Measurements from ENCODE around the gene C1orf115.
"Not testable (repeated sequence)": the region's sequence is repeated elsewhere in the genome, so short reads cannot be mapped to it uniquely, and the experiment has no call there.

C1orf115 gene

DNA sequence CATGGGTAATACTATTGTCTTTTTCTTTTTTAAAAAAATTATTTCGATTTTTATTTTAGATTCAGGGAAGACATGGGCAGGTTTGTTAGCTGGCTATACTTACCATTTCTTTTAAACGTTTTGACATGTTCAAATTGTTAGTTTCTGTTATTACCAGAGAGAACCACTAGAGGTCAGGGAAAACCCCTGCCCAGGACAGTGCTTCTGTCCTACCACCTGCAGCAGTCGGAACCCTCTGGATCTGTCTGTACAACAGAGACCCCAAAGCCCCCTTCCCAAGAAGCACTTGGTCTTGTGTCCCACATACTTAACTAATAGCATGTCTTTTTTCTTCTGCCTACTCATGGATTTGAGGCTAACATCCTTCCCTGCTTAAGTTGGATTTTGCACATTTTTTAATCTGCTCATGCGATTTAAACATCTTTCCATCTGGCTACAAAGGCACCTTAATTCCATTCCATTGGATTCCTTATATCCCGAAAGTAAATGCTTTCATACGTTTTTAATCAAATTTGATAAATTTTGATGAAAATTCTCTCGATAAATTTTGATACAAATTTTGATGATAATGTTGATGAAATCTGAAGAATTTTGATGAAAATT, 10.0 kb upstream of the C1orf115 start:
- 50% methylated on average over 6 of the region's 7 CpGs for WGBS
- no peak overlapping the region for H3K27ac ChIP-seq (ENCODE audit: low read depth, low read length)

DNA sequence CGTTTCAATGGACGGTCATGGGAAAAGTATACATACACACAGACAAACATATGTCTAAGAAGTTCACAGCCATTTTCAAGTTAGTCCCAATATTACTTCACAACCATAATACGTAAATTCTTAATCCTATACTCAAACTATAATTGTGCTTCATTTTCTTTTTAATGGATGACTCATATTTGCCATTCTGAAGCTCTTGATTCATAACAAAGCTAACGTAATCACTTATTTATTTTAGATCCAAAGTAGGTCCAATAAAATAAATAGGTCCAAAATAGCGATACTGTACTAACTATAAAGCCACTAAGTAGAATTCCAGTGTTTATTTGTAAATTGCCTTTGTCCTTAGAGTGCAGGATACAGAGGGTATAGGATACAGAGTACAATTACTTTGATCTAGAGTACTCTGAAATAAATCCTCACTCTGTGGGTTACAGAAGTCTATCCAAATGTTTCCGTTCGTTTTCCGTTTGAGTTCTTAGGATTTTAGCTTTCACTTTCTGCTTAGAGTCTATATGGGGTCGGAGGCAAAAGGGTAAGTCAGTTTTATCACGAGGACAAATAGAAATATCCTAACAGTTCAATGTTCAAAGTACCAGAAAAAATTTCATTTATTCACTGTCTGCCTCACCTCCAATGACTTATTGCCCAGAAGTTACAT, 8.8 kb upstream of the C1orf115 start:
- Histone ChIP-seq H3K4me1 (ENCODE audit: insufficient read depth, low read length) (no peaks in the 10 kb centered on the region), H3K36me3 (ENCODE audit: insufficient read depth, low read length) (no peaks in the 10 kb centered on the region), H3K9ac (ENCODE audit: low read depth, low read length) (no peak overlapping the region), H3K9me3 (ENCODE audit: insufficient read depth, low read depth, low read length) (no peaks in the 10 kb centered on the region), H3K27me3 (ENCODE audit: insufficient read depth, low read length) (no peaks in the 10 kb centered on the region), H3K27ac (ENCODE audit: low read depth, low read length) (no peak overlapping the region), H3K4me3 (ENCODE audit: low read length) (no peak overlapping the region)
- 96% methylated on average over 10 of the region's 10 CpGs for WGBS

More for the DNA sequence above, 10.0 kb upstream of the C1orf115 start:
- no peaks in the 10 kb centered on the region for H3K36me3 ChIP-seq (ENCODE audit: insufficient read depth, low read length)
- H3K4me3 ChIP-seq (ENCODE audit: low read length) = no peak overlapping the region
- no peak overlapping the region for H3K9ac ChIP-seq (ENCODE audit: low read depth, low read length)
- no peaks in the 10 kb centered on the region for H3K27me3 ChIP-seq (ENCODE audit: insufficient read depth, low read length)
- H3K4me1 ChIP-seq (ENCODE audit: insufficient read depth, low read length) = no peaks in the 10 kb centered on the region
- H3K9me3 ChIP-seq (ENCODE audit: insufficient read depth, low read depth, low read length) = no peaks in the 10 kb centered on the region

DNA sequence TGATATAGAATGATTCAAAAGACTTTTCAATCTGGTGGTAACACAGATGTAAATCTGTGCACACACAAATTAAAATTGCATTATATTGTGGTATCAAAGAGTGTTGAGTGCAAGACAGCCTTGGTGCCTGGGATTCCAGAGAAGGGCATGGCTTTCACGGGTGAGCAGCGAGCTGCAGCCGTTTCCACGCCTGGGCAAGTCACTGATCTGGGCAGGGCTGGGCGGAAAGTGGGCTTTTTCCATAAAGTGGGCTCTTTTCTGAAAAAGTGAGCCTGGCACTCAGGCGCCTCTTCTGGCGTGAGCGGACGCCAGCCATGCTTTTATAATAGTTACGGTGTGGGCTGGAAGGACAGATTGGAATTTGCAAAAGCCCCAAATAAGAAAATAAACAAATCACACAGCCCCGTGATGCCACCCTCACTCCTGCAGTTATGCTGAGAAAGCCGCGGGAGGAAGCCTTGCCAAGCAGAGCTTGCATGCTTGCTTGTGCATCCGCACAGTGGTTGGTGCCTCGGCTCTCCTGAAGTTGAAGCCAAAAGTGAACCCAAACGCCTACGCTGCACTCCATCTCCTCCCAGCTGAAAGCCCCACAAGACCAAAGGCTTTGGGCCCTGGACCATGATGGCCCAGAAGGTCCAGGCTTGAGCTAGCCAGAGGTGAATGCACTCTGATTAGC, 7.1 kb upstream of the C1orf115 start:
- no peaks in the 10 kb centered on the region for H3K4me1 ChIP-seq (ENCODE audit: insufficient read depth, low read length)
- no peak overlapping the region for H3K9ac ChIP-seq (ENCODE audit: low read depth, low read length)
- H3K27ac ChIP-seq (ENCODE audit: low read depth, low read length) = no peak overlapping the region
- H3K36me3 ChIP-seq (ENCODE audit: insufficient read depth, low read length) = no peaks in the 10 kb centered on the region
- H3K27me3 ChIP-seq (ENCODE audit: insufficient read depth, low read length) = no peaks in the 10 kb centered on the region
- no peak overlapping the region for H3K4me3 ChIP-seq (ENCODE audit: low read length)
- 92% methylated on average over 17 of the region's 17 CpGs for WGBS
- H3K9me3 ChIP-seq (ENCODE audit: insufficient read depth, low read depth, low read length) = no peaks in the 10 kb centered on the region

DNA sequence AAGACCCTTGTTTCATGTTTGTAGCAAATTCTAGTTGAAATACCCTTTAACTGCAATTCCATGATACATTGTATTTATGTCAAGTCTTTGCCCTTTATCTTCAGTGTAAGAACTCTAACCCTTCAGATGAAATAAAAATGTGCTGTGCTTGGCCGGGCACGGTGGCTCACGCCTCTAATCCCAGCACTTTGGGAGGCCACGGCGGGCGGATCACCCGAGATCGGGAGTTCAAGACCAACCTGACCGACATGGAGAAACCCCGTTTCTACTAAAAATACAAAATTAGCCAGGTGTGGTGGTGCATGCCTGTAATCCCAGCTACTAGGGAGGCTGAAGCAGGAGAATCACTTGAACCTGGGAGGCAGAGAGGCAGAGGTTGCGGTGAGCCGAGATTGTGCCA, 6.4 kb upstream of the C1orf115 start:
- H3K36me3 ChIP-seq (ENCODE audit: insufficient read depth, low read length); H3K27ac ChIP-seq (ENCODE audit: low read depth, low read length); H3K27me3 ChIP-seq (ENCODE audit: insufficient read depth, low read length); H3K9ac ChIP-seq (ENCODE audit: low read depth, low read length); H3K4me3 ChIP-seq (ENCODE audit: low read length); H3K4me1 ChIP-seq (ENCODE audit: insufficient read depth, low read length); H3K9me3 ChIP-seq (ENCODE audit: insufficient read depth, low read depth, low read length): not testable (repeated sequence)
- WGBS = 97% methylated on average over 12 of the region's 12 CpGs

DNA sequence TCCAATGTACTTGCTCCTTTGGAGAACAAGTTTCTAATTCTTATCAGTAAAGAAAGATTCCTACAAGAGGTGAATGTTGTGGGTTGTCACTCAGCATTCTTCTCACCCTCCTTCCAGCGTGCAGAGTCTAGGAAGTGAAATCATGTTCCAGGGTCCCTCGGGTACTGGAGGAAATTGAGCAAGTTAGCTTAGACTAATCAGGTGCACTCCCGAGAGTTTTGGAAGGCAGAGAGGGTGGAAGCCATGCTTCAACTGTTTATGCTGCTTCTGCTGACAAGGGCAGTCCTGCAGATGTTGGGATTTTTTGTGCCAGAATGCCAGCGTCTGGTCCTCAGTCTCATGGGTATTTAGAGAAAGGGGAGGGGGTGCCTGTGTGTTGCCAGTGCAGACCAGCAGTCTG, 5.3 kb upstream of the C1orf115 start:
- Histone ChIP-seq H3K9ac (ENCODE audit: low read depth, low read length) (no peak overlapping the region), H3K4me3 (ENCODE audit: low read length) (no peak overlapping the region), H3K4me1 (ENCODE audit: insufficient read depth, low read length) (no peaks in the 10 kb centered on the region), H3K9me3 (ENCODE audit: insufficient read depth, low read depth, low read length) (no peaks in the 10 kb centered on the region), H3K36me3 (ENCODE audit: insufficient read depth, low read length) (no peaks in the 10 kb centered on the region), H3K27ac (ENCODE audit: low read depth, low read length) (no peak overlapping the region), H3K27me3 (ENCODE audit: insufficient read depth, low read length) (peaks cover 8% of the 10 kb centered on the region; the same call in 1 of the 2 replicates)
- 87% methylated on average over 4 of the region's 4 CpGs for WGBS

DNA sequence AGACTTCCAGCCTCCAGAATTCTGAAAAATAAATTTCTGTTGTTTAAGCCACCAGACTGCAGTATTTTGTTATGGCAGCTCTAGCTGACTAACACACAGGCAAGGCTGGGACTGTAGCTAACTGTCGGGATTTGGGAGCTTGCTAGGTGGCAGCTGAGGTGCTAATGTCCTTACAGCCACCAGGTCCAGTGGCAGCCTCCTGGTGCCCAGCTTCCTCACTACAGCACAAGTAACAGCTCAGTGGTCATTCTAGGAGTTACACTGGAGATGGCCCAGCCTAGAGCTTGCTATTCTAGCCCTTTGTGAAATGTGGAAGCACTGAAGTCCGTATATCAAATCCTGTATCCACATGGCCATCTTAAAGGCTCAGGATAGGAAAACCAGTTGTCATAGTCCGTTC, 4.3 kb upstream of the C1orf115 start:
- Histone ChIP-seq H3K9me3 (ENCODE audit: insufficient read depth, low read depth, low read length) (no peaks in the 10 kb centered on the region), H3K4me3 (ENCODE audit: low read length) (no peak overlapping the region), H3K36me3 (ENCODE audit: insufficient read depth, low read length) (no peaks in the 10 kb centered on the region), H3K9ac (ENCODE audit: low read depth, low read length) (no peak overlapping the region), H3K4me1 (ENCODE audit: insufficient read depth, low read length) (no peaks in the 10 kb centered on the region), H3K27me3 (ENCODE audit: insufficient read depth, low read length) (peaks cover 16% of the 10 kb centered on the region), H3K27ac (ENCODE audit: low read depth, low read length) (no peak overlapping the region)
- 96% methylated on average over 3 of the region's 3 CpGs for WGBS

DNA sequence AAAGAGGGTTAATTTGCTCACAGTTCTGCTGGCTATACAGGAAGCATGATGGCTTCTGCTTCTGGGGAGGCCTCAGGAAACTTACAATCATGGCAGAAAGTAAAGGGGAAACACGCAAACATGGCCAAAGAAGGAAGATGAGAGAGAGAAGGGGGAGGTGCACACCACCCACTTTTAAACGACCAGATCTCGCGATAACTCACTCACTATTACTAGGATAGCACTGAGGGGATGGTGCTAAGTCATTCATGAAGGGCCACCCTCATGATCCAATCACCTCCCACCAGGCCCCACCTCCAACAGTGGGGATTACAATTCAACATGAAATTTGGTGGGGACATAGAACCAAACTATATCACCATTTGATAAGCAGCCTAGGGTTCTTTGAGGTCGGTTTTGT, 2.4 kb upstream of the C1orf115 start:
- 88% methylated on average over 4 of the region's 5 CpGs for WGBS
- Histone ChIP-seq H3K27me3 (ENCODE audit: insufficient read depth, low read length) (peaks cover 35% of the 10 kb centered on the region), H3K9ac (ENCODE audit: low read depth, low read length) (no peak overlapping the region), H3K36me3 (ENCODE audit: insufficient read depth, low read length) (no peaks in the 10 kb centered on the region), H3K4me1 (ENCODE audit: insufficient read depth, low read length) (no peaks in the 10 kb centered on the region), H3K9me3 (ENCODE audit: insufficient read depth, low read depth, low read length) (no peaks in the 10 kb centered on the region), H3K27ac (ENCODE audit: low read depth, low read length) (no peak overlapping the region), H3K4me3 (ENCODE audit: low read length) (no peak overlapping the region)

DNA sequence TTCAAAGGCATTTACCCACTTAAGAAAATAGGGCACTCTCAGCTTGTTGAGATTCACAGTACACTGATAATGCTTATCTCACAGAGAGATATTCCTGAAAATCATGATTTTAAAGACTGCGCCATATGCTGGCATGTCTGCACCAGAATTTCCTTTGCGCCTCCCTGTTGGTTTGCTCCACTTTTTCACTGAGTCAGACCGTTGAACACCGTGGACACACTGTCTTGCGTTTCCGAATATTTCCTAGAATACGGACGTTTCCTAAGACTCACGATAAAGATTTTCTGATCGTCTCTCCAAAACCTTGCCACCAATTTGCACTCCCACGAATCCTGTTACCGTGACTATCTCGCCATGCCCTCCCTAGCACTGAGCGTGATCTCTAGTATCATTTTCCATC, 497 bp upstream of the C1orf115 start:
- Histone ChIP-seq H3K27ac (ENCODE audit: low read depth, low read length) (no peak overlapping the region), H3K9me3 (ENCODE audit: insufficient read depth, low read depth, low read length) (no peaks in the 10 kb centered on the region), H3K27me3 (ENCODE audit: insufficient read depth, low read length) (peaks cover 36% of the 10 kb centered on the region), H3K4me3 (ENCODE audit: low read length) (peak overlapping the region; percentile 78), H3K36me3 (ENCODE audit: insufficient read depth, low read length) (no peaks in the 10 kb centered on the region), H3K4me1 (ENCODE audit: insufficient read depth, low read length) (no peaks in the 10 kb centered on the region), H3K9ac (ENCODE audit: low read depth, low read length) (no peak overlapping the region)
- 57% methylated on average over 14 of the region's 14 CpGs for WGBS

DNA sequence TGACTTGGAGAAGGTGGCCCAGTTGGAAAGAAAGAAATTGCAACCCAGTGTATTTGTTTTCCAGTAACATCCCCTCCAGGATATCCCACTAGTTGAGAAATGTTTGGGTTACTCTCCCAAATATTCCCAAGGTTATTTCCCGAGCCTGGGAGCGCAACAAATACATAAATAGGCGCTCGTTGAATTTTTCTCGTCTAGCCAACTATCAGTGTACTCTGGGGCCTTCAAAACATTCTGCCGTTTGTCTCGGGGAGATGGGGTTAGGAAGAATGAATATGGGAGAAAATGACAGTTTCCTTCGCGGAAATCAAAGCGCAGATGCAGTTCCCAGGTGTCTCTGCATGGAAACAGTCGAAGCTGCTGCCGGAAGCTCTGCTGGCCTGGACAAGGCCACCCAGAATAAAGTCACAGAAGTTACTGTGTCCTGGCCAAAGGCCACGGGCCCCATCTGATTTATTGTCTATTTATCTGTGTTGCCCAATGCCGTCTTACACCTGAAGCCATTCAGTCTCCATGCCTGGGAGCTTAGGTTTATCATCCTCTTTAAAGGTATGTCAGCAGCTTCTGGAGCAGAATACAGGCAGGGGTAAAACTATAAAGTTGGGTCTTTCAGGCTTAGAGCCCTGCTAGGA, 1.0 kb downstream of the C1orf115 start:
- Histone ChIP-seq H3K4me3 (ENCODE audit: low read length) (peak overlapping the region; percentile 78), H3K27ac (ENCODE audit: low read depth, low read length) (no peak overlapping the region), H3K36me3 (ENCODE audit: insufficient read depth, low read length) (no peaks in the 10 kb centered on the region), H3K9me3 (ENCODE audit: insufficient read depth, low read depth, low read length) (no peaks in the 10 kb centered on the region), H3K4me1 (ENCODE audit: insufficient read depth, low read length) (no peaks in the 10 kb centered on the region), H3K27me3 (ENCODE audit: insufficient read depth, low read length) (peaks cover 36% of the 10 kb centered on the region), H3K9ac (ENCODE audit: low read depth, low read length) (0 out of 2 replicates have a peak overlapping the region, but pooled peaks have one; percentile 60)
- 75% methylated on average over 14 of the region's 14 CpGs for WGBS

DNA sequence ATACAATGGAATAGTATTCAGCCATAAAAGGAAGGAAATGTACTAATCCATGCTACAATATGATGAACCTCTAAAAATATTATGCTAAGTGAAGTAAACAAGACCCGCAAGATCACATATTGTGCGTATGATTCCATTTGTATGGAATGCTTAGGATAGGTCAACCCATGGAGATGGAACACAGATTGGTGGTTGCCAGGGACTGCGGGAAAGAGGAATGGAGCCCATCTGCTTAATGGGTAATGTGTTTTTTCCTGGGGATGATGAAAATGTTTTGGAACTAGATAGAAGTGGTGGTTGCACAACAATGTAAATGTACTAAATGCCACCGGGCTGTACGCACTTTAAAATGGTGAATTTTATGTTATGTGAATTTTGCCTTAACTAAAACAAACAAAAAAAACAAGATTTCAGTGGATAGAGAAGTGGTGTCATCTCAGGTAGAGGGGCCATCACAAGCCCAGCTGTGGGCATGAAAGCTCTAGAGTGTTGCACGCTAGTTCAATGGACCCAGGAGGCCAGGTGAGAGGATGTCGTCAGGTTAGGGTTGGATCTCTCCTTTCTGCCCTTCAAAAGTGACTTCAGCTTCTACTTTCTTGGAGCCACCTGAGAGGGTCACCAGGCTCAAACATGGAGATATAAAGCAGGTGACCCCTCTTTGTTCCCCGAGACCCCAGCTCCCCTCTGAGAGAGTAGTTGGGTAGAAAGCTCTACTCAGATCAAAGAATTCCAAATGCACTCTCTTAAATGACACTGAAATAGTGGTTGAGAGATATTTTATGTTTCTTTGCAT, 2.5 kb downstream of the C1orf115 start:
- 89% methylated on average over 8 of the region's 8 CpGs for WGBS
- H3K4me1 ChIP-seq (ENCODE audit: insufficient read depth, low read length) = no peaks in the 10 kb centered on the region
- no peaks in the 10 kb centered on the region for H3K9me3 ChIP-seq (ENCODE audit: insufficient read depth, low read depth, low read length)
- peaks cover 36% of the 10 kb centered on the region for H3K27me3 ChIP-seq (ENCODE audit: insufficient read depth, low read length)
- no peak overlapping the region for H3K9ac ChIP-seq (ENCODE audit: low read depth, low read length)
- H3K4me3 ChIP-seq (ENCODE audit: low read length) = no peak overlapping the region
- H3K36me3 ChIP-seq (ENCODE audit: insufficient read depth, low read length) = no peaks in the 10 kb centered on the region
- no peak overlapping the region for H3K27ac ChIP-seq (ENCODE audit: low read depth, low read length)
